Measurements from ENCODE around the gene TEX264. TPM values are rescaled to one million over a fixed set of nuclear protein-coding genes. Genes with fewer than 3 reads are reported as not detected.
"Not testable (repeated sequence)": the region's sequence is repeated elsewhere in the genome, so short reads cannot be mapped to it uniquely, and the experiment has no call there.

The TEX264 gene
- total and polyA plus RNA-seq, 2 experiments from 2014 or later: 10.0 to 13.3 TPM

- not testable (repeated sequence) for H3K27ac ChIP-seq (ENCODE audit: low read depth); H3K27me3 ChIP-seq (ENCODE audit: insufficient read depth); H3K4me1 Mint-ChIP-seq; DNase-seq (ENCODE audit: low spot score); H3K4me3 Mint-ChIP-seq; H2AFZ ChIP-seq; H4K20me1 ChIP-seq (replicated peaks; ENCODE audit: insufficient read depth); H3F3A ChIP-seq (replicated peaks; ENCODE audit: low read depth); H3K9me2 ChIP-seq (ENCODE audit: insufficient read depth); H3K27me3 Mint-ChIP-seq (ENCODE audit: insufficient read depth, low read depth, poor library complexity); H3K27ac Mint-ChIP-seq; H3K4me2 ChIP-seq; H3K4me3 ChIP-seq; H3K79me2 ChIP-seq (replicated peaks; ENCODE audit: insufficient read depth); H3K4me1 ChIP-seq (ENCODE audit: insufficient read depth); ATAC-seq
- Mint-ChIP-seq H3K36me3 (ENCODE audit: low read depth) (peaks cover 75% of the 10 kb centered on the region), H3K9me3 (peaks cover 39% of the 10 kb centered on the region)
- H3K36me3 ChIP-seq (ENCODE audit: insufficient read depth): peaks cover 25% of the 10 kb centered on the region
Observed at GRCh38 chr3:51652103-51652502, 18.9 kb upstream of the TEX264 start.

- not testable (repeated sequence) for H4K20me1 ChIP-seq (replicated peaks; ENCODE audit: insufficient read depth); H3K4me3 ChIP-seq; H3K4me1 Mint-ChIP-seq; H3K9me2 ChIP-seq (ENCODE audit: insufficient read depth); H3K4me1 ChIP-seq (ENCODE audit: insufficient read depth); H3K4me3 Mint-ChIP-seq; H2AFZ ChIP-seq; H3K27me3 ChIP-seq (ENCODE audit: insufficient read depth); H3K27me3 Mint-ChIP-seq (ENCODE audit: insufficient read depth, low read depth, poor library complexity); H3K27ac ChIP-seq (ENCODE audit: low read depth); ATAC-seq; H3F3A ChIP-seq (replicated peaks; ENCODE audit: low read depth); DNase-seq (ENCODE audit: low spot score); H3K79me2 ChIP-seq (replicated peaks; ENCODE audit: insufficient read depth); H3K27ac Mint-ChIP-seq; H3K4me2 ChIP-seq
- Mint-ChIP-seq H3K36me3 (ENCODE audit: low read depth) (peaks cover 75% of the 10 kb centered on the region), H3K9me3 (peaks cover 26% of the 10 kb centered on the region)
- H3K36me3 ChIP-seq (ENCODE audit: insufficient read depth): peaks cover 15% of the 10 kb centered on the region
Observed at GRCh38 chr3:51653409-51653808, 17.6 kb upstream of the TEX264 start.

DNA sequence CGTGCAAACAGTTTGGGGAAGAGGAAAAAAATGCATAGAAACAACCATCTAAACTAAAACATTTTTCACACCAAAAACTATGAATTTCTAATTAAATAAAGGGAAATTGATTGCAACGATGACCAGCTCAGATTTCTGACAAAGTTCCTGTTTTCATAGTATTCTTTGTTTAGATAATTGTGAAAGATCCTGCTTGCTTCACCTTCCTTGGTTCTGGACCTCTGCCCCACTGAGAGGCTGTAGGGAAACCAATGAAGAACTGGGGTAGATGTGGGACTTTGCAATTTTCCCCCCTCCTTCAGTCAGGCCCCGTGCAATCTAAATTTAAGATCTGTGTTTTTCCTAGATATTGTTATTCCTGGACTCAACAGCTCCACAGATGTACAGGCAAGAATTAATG is 13.8 kb upstream of the TEX264 start:
- no peaks in the 10 kb centered on the region for H3K27me3 ChIP-seq (ENCODE audit: insufficient read depth)
- H3K4me3 ChIP-seq: no peak overlapping the region
- no peaks in the 10 kb centered on the region for H3K4me1 ChIP-seq (ENCODE audit: insufficient read depth)
- DNase-seq (ENCODE audit: low spot score) (no peak), ATAC-seq (no peak)
- no peaks in the 10 kb centered on the region for H3K9me2 ChIP-seq (ENCODE audit: insufficient read depth)
- H3K79me2 ChIP-seq (replicated peaks; ENCODE audit: insufficient read depth): no peaks in the 10 kb centered on the region
- H2AFZ ChIP-seq: no peak overlapping the region
- no peaks in the 10 kb centered on the region; the same call in 1 of the 2 replicates for H4K20me1 ChIP-seq (replicated peaks; ENCODE audit: insufficient read depth)
- peaks cover 23% of the 10 kb centered on the region for H3K36me3 ChIP-seq (ENCODE audit: insufficient read depth)
- H3F3A ChIP-seq (replicated peaks; ENCODE audit: low read depth): no peaks in the 10 kb centered on the region
- Mint-ChIP-seq H3K36me3 (ENCODE audit: low read depth) (peaks cover 70% of the 10 kb centered on the region), H3K27me3 (ENCODE audit: insufficient read depth, low read depth, poor library complexity) (peaks cover 3% of the 10 kb centered on the region), H3K27ac (no peak overlapping the region), H3K4me1 (no peaks in the 10 kb centered on the region), H3K4me3 (no peak overlapping the region), H3K9me3 (peaks cover 3% of the 10 kb centered on the region)
- H3K4me2 ChIP-seq: no peak overlapping the region
- no peak overlapping the region for H3K27ac ChIP-seq (ENCODE audit: low read depth)
- TF ChIP-seq EZH2 (IDR thresholded peaks at IDR 0.05; ENCODE audit: low read depth, unreplicated experiment): no peak
- TF ChIP-seq, protein P1, sequence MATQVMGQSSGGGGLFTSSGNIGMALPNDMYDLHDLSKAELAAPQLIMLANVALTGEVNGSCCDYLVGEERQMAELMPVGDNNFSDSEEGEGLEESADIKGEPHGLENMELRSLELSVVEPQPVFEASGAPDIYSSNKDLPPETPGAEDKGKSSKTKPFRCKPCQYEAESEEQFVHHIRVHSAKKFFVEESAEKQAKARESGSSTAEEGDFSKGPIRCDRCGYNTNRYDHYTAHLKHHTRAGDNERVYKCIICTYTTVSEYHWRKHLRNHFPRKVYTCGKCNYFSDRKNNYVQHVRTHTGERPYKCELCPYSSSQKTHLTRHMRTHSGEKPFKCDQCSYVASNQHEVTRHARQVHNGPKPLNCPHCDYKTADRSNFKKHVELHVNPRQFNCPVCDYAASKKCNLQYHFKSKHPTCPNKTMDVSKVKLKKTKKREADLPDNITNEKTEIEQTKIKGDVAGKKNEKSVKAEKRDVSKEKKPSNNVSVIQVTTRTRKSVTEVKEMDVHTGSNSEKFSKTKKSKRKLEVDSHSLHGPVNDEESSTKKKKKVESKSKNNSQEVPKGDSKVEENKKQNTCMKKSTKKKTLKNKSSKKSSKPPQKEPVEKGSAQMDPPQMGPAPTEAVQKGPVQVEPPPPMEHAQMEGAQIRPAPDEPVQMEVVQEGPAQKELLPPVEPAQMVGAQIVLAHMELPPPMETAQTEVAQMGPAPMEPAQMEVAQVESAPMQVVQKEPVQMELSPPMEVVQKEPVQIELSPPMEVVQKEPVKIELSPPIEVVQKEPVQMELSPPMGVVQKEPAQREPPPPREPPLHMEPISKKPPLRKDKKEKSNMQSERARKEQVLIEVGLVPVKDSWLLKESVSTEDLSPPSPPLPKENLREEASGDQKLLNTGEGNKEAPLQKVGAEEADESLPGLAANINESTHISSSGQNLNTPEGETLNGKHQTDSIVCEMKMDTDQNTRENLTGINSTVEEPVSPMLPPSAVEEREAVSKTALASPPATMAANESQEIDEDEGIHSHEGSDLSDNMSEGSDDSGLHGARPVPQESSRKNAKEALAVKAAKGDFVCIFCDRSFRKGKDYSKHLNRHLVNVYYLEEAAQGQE (IDR thresholded peaks at IDR 0.05; ENCODE audit: unreplicated experiment): no peak
- no peak for TF ChIP-seq EZH2phosphoT487 (IDR thresholded peaks at IDR 0.05; ENCODE audit: unreplicated experiment)
- no peak for TF ChIP-seq NANOG (IDR thresholded peaks at IDR 0.05; ENCODE audit: borderline replicate concordance)
- TF ChIP-seq ZNF114 (CRISPR knock-in tag; IDR thresholded peaks at IDR 0.05): no peak
- no peak for TF ChIP-seq ZNF331 (CRISPR knock-in tag; IDR thresholded peaks at IDR 0.05; ENCODE audit: low read depth)
- TF ChIP-seq, protein P2, sequence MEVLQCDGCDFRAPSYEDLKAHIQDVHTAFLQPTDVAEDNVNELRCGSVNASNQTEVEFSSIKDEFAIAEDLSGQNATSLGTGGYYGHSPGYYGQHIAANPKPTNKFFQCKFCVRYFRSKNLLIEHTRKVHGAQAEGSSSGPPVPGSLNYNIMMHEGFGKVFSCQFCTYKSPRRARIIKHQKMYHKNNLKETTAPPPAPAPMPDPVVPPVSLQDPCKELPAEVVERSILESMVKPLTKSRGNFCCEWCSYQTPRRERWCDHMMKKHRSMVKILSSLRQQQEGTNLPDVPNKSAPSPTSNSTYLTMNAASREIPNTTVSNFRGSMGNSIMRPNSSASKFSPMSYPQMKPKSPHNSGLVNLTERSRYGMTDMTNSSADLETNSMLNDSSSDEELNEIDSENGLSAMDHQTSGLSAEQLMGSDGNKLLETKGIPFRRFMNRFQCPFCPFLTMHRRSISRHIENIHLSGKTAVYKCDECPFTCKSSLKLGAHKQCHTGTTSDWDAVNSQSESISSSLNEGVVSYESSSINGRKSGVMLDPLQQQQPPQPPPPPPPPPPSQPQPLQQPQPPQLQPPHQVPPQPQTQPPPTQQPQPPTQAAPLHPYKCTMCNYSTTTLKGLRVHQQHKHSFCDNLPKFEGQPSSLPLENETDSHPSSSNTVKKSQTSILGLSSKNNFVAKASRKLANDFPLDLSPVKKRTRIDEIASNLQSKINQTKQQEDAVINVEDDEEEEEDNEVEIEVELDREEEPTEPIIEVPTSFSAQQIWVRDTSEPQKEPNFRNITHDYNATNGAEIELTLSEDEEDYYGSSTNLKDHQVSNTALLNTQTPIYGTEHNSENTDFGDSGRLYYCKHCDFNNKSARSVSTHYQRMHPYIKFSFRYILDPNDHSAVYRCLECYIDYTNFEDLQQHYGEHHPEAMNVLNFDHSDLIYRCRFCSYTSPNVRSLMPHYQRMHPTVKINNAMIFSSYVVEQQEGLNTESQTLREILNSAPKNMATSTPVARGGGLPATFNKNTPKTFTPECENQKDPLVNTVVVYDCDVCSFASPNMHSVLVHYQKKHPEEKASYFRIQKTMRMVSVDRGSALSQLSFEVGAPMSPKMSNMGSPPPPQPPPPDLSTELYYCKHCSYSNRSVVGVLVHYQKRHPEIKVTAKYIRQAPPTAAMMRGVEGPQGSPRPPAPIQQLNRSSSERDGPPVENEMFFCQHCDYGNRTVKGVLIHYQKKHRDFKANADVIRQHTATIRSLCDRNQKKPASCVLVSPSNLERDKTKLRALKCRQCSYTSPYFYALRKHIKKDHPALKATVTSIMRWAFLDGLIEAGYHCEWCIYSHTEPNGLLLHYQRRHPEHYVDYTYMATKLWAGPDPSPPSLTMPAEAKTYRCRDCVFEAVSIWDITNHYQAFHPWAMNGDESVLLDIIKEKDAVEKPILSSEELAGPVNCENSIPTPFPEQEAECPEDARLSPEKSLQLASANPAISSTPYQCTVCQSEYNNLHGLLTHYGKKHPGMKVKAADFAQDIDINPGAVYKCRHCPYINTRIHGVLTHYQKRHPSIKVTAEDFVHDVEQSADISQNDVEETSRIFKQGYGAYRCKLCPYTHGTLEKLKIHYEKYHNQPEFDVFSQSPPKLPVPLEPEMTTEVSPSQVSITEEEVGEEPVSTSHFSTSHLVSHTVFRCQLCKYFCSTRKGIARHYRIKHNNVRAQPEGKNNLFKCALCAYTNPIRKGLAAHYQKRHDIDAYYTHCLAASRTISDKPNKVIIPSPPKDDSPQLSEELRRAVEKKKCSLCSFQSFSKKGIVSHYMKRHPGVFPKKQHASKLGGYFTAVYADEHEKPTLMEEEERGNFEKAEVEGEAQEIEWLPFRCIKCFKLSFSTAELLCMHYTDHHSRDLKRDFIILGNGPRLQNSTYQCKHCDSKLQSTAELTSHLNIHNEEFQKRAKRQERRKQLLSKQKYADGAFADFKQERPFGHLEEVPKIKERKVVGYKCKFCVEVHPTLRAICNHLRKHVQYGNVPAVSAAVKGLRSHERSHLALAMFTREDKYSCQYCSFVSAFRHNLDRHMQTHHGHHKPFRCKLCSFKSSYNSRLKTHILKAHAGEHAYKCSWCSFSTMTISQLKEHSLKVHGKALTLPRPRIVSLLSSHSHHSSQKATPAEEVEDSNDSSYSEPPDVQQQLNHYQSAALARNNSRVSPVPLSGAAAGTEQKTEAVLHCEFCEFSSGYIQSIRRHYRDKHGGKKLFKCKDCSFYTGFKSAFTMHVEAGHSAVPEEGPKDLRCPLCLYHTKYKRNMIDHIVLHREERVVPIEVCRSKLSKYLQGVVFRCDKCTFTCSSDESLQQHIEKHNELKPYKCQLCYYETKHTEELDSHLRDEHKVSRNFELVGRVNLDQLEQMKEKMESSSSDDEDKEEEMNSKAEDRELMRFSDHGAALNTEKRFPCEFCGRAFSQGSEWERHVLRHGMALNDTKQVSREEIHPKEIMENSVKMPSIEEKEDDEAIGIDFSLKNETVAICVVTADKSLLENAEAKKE (CRISPR knock-in tag; IDR thresholded peaks at IDR 0.05): no peak

All from GM23338 (cell line).